Measurements from ENCODE around the gene ACAT2. TPM values are rescaled to one million over a fixed set of nuclear protein-coding genes. Genes with fewer than 3 reads are reported as not detected.

ACAT2 gene
- total RNA-seq, 1 donor from 2014 or later = 34.1 TPM

DNA sequence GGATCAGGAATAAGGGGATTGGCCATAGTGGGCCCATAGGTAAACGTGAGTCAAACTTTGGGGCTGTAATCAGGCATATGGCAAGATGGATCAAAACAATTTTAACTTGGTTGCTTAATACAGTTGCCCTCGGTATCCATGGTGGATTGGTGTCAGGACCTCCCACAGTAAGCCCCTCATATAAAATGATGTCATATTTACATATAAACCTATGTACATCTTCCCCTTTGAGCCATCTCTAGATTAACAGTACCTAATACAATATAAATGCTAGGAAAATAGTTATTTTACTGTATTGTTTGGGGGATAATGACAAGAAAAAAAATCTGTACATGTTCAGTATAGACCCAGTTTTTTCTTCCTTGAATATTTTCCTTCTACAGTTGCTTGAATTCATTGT, 7.4 kb upstream of the ACAT2 start:
- H3K36me3 ChIP-seq (ENCODE audit: control insufficient read depth, insufficient read depth, low read length) = peaks cover 3% of the 10 kb centered on the region
- H3K4me3 ChIP-seq (ENCODE audit: low read depth, low read length) = no peak overlapping the region
- TF ChIP-seq, protein P1, sequence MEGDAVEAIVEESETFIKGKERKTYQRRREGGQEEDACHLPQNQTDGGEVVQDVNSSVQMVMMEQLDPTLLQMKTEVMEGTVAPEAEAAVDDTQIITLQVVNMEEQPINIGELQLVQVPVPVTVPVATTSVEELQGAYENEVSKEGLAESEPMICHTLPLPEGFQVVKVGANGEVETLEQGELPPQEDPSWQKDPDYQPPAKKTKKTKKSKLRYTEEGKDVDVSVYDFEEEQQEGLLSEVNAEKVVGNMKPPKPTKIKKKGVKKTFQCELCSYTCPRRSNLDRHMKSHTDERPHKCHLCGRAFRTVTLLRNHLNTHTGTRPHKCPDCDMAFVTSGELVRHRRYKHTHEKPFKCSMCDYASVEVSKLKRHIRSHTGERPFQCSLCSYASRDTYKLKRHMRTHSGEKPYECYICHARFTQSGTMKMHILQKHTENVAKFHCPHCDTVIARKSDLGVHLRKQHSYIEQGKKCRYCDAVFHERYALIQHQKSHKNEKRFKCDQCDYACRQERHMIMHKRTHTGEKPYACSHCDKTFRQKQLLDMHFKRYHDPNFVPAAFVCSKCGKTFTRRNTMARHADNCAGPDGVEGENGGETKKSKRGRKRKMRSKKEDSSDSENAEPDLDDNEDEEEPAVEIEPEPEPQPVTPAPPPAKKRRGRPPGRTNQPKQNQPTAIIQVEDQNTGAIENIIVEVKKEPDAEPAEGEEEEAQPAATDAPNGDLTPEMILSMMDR (IDR thresholded peaks at IDR 0.05; ENCODE audit: insufficient read depth, low read length, poor library complexity, severe bottlenecking) = no peak
- H3K27me3 ChIP-seq (ENCODE audit: control insufficient read depth, insufficient read depth, low read length) = no peaks in the 10 kb centered on the region
- no peak for DNase-seq (ENCODE audit: low read depth)

DNA sequence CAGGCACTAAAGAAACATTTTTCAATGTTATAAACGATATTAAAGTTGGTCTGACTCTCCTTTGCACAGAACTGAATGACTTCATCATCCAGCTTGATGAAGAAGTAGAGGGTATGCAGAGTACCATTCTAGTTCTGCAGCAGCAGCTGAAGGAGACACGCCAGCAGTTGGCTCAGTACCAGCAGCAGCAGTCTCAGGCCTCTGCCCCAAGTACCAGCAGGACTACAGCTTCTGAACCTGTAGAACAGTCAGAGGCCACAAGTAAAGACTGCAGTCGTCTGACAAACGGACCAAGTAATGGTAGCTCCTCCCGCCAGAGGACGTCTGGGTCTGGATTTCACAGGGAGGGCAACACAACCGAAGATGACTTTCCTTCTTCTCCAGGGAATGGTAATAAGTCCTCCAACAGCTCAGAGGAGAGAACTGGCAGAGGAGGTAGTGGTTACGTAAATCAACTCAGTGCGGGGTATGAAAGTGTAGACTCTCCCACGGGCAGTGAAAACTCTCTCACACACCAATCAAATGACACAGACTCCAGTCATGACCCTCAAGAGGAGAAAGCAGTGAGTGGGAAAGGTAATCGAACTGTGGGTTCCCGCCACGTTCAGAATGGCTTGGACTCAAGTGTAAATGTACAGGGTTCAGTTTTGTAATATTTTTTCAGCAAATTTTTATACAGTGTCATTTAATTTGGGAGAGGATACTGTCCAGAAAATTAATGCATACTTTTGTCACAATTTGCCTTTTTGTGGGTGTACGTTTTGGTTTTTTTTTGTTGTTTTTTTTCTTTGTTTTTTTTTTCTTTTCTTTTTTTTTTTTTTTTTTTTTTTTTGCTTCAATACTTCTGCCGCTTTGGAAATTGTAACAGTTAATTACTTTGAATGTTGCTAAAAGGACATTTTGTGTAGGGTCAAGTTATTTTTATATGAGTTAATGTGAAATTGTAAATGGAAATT, 6.6 kb upstream of the ACAT2 start:
- Histone ChIP-seq H3K36me3 (ENCODE audit: control insufficient read depth, insufficient read depth, low read length) (peaks cover 3% of the 10 kb centered on the region), H3K27me3 (ENCODE audit: control insufficient read depth, insufficient read depth, low read length) (no peaks in the 10 kb centered on the region), H3K4me3 (ENCODE audit: low read depth, low read length) (no peak overlapping the region)
- DNase-seq (ENCODE audit: low read depth) = no peak
- TF ChIP-seq, protein P1 (IDR thresholded peaks at IDR 0.05; ENCODE audit: insufficient read depth, low read length, poor library complexity, severe bottlenecking) = no peak

DNA sequence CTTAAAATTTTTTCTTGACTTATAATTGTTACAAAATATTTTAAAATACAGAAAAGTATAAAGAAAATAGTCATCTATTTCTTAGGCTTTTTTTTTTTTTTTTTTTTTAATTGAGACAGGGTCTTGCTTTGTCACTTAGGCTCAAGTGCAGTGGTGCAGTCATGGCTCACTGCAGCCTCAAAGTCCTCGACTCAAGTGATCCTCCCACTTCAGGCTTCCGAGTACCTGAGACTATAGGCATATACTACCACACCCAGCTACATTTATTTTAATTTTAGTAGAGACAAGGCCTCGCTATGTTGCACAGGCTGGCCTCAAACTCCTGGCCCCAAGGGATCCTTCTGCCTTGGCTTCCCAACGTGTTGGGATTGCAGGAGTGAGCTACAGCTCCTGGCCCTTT, 5.3 kb upstream of the ACAT2 start:
- no peak overlapping the region for H3K4me3 ChIP-seq (ENCODE audit: low read depth, low read length)
- no peaks in the 10 kb centered on the region for H3K27me3 ChIP-seq (ENCODE audit: control insufficient read depth, insufficient read depth, low read length)
- TF ChIP-seq, protein P1 (IDR thresholded peaks at IDR 0.05; ENCODE audit: insufficient read depth, low read length, poor library complexity, severe bottlenecking) = no peak
- peaks cover 3% of the 10 kb centered on the region for H3K36me3 ChIP-seq (ENCODE audit: control insufficient read depth, insufficient read depth, low read length)
- DNase-seq (ENCODE audit: low read depth) = no peak

DNA sequence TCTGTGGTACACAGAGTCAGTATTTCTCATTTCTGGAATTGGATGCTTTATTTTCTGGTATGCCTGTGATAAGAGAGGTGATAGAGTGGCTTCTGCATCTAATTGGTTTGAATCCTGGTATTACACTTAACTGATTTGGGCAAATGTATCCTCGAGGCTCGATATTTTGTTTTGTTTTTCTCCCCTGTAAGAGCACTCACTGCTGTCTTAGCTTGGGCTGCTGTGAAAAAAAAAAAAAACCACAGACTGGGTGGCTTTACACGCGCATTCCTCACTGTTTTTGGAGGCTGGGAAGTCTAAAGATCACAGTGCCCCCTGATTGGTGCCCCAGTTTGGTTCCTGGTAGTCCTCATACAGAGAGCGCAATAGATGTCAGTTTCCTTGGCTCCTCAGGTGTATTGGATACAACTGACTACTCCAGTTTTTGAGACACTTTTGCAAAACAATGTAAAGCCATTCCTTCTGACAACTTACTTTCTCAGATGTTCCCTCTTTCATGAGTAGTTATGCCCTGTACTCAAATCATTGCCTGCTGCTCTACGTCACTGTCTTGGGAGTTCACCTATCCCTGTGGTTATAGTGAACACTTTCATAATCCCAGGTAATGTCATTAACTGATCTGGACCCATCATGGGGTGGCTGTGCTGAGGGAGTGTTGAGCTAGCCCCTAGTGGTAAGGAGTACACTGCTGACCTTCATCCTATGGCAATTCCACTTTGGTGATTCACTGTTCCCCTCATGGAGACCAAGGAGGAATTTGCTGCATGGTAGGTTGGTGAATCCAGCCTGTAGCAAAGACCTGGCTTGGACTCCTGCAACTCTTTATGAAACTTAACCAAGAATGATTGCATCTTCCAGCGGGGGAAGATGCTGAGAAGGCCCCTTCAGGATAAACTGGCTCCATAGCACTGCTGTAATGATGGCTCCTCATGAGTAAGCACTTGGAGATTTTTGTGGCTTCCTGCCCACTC, 3.5 kb upstream of the ACAT2 start:
- DNase-seq (ENCODE audit: low read depth) = peak; percentile 48
- no peaks in the 10 kb centered on the region for H3K27me3 ChIP-seq (ENCODE audit: control insufficient read depth, insufficient read depth, low read length)
- H3K4me3 ChIP-seq (ENCODE audit: low read depth, low read length) = no peak overlapping the region
- TF ChIP-seq, protein P1 (IDR thresholded peaks at IDR 0.05; ENCODE audit: insufficient read depth, low read length, poor library complexity, severe bottlenecking) = peak; percentile 32
- peaks cover 2% of the 10 kb centered on the region for H3K36me3 ChIP-seq (ENCODE audit: control insufficient read depth, insufficient read depth, low read length)

DNA sequence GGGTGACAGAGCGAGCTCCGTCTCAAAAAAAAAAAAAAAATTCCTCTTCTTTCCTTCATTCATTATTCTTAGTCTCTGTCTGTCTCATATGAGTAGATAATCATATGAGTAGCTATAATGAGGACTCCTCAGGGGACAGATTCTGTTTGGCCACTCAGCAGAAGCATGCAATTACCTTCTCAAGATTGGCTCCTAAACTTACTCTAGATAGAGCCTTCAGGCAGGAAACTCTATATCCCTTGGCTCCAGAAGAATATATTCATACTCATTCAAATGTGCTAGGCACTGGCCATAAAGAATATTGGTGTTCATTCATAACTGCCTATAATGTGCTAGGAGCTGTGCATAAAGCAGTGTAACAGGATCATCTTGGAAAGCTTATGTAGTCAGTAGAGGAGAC, 2.2 kb upstream of the ACAT2 start:
- TF ChIP-seq, protein P1 (IDR thresholded peaks at IDR 0.05; ENCODE audit: insufficient read depth, low read length, poor library complexity, severe bottlenecking) = no peak
- Histone ChIP-seq H3K4me3 (ENCODE audit: low read depth, low read length) (no peak overlapping the region), H3K36me3 (ENCODE audit: control insufficient read depth, insufficient read depth, low read length) (peaks cover 3% of the 10 kb centered on the region), H3K27me3 (ENCODE audit: control insufficient read depth, insufficient read depth, low read length) (no peaks in the 10 kb centered on the region)
- no peak for DNase-seq (ENCODE audit: low read depth)

All from kidney epithelial cell (primary cell).